Subcutaneous adipose tissue (tissue), 4 donors: ENCODE measurements around the gene GDPD3. TPM values are rescaled to one million over a fixed set of nuclear protein-coding genes. Genes with fewer than 3 reads are reported as not detected.

Source experiments
- CTCF ChIP-seq: fragments of 450-650 bp; IDR thresholded peaks from one replicate; pipeline ENCODE4 v1.5.1; 2016; ENCODE audit warnings: low read depth, mild to moderate bottlenecking, control low read depth, antibody characterized with exemption, moderate library complexity
- total RNA-seq, 4 donors: library from RNA; depleted of rRNA; stranded (reverse); fragments of >200 nt; gene quantifications; one replicate each; pipeline ENCODE4 v1.1.0, GENCODE V29; 2016

Gene GDPD3
- total RNA-seq, 4 donors from 2014 or later, result 2.5 to 3.6 (median 2.8) TPM

DNA sequence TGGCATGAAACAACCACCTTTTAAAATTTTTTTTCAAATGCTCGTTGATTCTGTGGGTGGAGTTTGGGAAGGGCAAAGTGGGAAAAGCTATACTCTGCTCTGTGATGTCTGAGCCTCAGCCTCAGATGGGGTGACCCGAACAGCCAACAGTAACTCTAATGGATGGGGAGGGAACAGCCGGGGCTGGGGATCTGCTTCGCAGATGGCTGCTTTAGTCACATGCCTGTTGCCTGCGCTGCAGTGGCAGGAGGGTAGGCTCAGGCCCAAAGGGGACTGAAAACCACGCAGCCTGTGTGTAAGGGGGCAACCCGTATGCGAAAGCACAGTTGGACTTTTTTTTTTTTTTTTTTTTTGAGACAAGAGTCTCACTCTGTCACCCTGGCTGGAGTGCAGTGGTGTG, 24.6 kb upstream of the GDPD3 start:
- no peak for TF ChIP-seq CTCF

GRCh38 chr16:30136971-30137605, 23.8 kb upstream of the GDPD3 start:
- no peak for TF ChIP-seq CTCF

DNA sequence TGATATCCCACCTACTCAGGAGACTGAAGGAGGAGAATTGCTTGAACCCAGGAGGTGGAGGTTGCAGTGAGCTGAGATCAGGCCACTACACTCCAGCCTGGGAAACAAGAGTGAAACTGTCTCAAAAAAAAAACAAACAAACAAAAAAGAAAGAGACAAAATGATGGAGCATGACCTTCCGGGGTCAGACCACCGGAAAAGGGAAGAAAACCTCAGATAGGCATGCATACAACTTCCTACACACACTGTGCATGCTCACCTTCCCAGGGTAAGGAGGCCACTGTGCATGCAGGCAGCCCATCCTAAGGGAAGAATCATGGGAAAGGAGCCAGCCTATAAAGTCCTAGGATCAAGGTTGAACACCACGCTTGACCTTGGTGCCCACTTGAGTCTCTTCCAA, 19.3 kb upstream of the GDPD3 start:
- no peak for TF ChIP-seq CTCF

- TF ChIP-seq CTCF, result no peak
These were observed 18.6 kb upstream of the GDPD3 start for GRCh38 chr16:30131869-30132475.

DNA sequence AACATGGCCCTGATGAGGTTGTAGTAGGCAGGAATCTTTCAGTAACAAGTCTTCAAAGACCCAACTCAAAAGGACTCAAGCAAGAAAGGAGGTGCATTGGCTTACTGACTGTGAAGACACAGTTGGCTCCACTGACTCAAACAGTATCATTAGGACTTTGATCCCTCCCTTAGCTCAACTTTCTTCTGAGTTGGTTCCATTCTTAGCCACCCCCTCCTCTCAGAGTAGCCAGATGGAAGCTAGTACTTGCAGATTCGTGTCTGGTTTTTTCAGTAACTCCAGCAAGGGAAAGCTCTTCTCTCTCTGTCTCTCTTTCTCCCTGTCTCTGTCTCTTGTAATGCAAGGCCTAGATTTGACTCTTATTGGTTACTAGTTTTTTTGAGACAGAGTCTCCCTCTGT, 14.7 kb upstream of the GDPD3 start:
- no peak for TF ChIP-seq CTCF

- TF ChIP-seq CTCF, result no peak
These were observed 11.6 kb upstream of the GDPD3 start for GRCh38 chr16:30124985-30125379.

GRCh38 chr16:30122604-30123160, 9.3 kb upstream of the GDPD3 start:
- no peak for TF ChIP-seq CTCF
